Erythroblast (primary cell): ENCODE data around the gene PRKAR2B.
"Not testable (repeated sequence)": the region's sequence is repeated elsewhere in the genome, so short reads cannot be mapped to it uniquely, and the experiment has no call there.

Experiments
- DNase-seq, 2 experiments: peaks; one replicate each; lab custom pipeline; 2025; lab: John Stamatoyannopoulos, UW
- GATA1 ChIP-seq: IDR thresholded peaks from 2 replicates; pipeline ENCODE4 v1.6.1; 2011; ENCODE audit warnings: low read depth, mild to moderate bottlenecking, control low read depth, low read length, moderate library complexity
- POLR2A ChIP-seq: IDR thresholded peaks from 2 replicates; pipeline ENCODE4 v1.6.1; 2011; ENCODE audit warnings: mild to moderate bottlenecking, low read length

The PRKAR2B gene

GRCh38 chr7:107034553-107034952 lies 10.0 kb upstream of the PRKAR2B start:
- TF ChIP-seq POLR2A (no peak), GATA1 (no peak)
- no peak for DNase-seq

DNA sequence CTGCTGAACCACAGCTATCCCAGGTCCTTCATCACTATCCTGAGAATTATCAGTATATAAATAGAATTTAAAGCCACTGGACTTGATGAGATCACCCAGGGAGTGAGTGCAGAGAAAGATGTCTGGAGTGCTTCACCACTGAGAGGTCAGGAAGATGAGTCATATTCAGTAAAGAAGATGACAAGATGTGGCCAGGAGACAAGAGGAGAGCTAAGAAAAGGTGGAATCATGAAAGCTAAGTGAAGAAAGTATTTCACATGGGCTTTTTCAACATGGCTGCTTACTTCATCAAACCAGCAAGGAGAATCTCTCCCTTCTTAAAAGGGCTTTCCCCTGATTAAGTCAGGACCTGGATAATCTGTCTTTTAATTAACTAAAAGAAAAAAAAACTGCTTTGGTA lies 9.1 kb upstream of the PRKAR2B start:
- TF ChIP-seq GATA1 (no peak), POLR2A (no peak)
- DNase-seq: peak; percentile 58 to 73

DNA sequence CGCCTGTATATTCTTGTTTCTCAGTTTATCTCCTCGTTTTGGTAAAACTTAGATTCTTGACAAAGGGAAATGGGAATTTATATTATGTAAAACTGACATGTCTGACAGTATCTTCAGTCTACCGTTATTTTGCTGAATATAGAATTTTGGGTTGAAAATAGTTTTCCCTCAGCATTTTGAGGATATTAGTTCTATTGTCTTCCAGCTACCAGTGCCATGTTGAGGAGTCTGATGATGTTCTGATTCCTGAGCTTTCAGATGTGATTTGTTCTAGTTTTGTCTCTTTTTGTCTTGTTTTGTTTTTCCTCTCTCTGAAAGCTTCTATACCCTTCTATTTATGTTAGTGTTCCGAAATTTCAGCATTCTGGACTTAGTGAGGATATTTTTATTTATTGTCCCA lies 8.0 kb upstream of the PRKAR2B start:
- peak; percentile 36 to 49 for DNase-seq
- TF ChIP-seq GATA1: no peak
- no peak for TF ChIP-seq POLR2A

DNA sequence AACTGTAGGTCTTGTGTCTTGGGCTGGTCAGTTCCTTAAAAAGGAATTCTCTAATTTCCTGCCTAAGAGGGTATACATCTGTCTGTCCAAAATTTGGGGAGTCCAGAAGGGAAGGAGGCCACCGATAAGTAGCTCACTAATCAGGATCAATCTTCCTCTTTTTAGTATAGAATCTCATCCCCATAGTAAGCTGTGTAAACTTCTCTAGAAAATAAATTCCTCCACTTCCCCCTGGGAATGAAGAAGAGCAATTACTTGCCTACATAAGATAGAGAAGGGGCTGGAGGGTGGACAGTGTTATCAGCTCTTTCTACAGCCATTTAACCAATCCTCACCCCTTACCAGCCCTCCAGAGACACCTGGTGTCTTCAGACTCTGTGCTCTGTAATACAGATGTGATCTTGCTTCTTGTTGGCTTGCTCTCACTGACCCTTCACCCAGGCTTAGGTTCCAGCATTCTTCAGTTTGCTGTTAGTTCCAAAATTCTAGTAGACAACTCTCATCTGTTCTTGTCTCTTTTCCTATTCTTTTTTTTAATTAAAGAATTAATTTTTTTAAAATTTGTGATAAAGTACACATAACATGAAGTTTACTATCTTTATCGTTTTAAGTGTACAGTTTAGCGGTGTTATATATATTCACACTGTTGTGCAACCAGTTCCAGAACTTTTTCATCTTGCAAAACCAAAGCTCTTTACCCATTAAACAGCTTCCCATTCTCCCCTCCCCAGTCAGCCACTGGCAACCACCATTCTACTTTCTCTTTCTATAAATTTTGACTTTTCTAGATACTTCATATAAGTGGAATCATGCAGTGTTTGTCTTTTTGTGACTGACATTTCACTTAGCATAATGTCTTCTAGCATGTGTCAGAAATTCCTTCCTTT lies 6.5 kb upstream of the PRKAR2B start:
- TF ChIP-seq GATA1: no peak
- no peak for TF ChIP-seq POLR2A
- peak in 1 of 2 experiments; percentile 17 for DNase-seq

DNA sequence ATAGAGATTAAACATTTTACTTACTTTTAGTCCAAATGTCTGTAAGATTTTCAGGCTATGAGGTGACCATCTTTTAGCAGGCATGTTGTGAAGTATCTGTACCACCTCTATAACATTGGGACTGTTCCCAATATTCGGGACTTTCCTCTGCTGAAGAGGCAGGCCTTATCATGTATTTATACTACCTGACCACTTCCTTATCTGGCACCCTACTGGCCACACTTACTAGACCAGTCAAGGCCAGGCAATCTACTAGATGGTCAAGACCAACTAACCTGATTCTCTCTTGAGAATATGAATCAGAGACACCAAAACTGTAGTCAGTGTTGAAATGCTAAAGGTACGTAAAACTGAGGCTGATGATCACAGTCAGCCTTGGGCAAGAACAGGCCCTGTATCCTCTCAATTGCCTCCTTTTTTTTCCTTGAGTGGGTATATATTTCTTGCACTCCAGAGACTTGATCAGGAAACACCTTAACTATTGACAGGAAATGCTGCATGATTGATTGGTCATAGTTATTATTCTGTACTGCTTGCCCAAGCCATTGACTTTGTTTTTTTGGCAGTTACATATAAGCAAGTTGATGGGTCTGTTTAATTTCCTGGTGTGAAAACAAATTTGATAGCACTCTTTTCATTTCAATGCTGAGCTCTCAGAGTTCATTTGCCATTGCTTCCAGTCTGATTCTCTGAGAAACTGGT lies 5.2 kb upstream of the PRKAR2B start:
- no peak for DNase-seq
- no peak for TF ChIP-seq POLR2A
- TF ChIP-seq GATA1: no peak

DNA sequence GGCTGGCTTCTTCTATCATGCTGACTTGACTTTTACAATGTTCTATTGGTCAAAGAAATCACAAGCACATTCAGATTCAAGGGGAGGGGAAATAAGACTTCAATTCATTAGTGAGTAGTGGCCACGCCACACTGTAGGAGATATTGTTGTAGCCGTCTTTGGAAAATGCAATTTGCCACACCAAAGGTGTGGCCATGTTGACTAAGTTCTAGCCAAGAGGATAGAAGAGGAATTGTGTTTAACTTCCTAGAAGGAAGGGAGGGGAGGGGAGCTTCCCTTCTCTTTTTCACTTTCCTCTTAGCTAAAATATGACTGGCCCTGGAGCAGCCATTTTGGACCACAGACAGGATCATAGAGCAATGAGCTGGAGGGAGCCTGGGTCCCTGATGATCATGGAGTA lies 3.4 kb upstream of the PRKAR2B start:
- no peak for TF ChIP-seq GATA1
- no peak for TF ChIP-seq POLR2A
- no peak for DNase-seq

GRCh38 chr7:107041764-107042163 lies 2.7 kb upstream of the PRKAR2B start:
- DNase-seq: peak in 1 of 2 experiments; percentile 14

DNA sequence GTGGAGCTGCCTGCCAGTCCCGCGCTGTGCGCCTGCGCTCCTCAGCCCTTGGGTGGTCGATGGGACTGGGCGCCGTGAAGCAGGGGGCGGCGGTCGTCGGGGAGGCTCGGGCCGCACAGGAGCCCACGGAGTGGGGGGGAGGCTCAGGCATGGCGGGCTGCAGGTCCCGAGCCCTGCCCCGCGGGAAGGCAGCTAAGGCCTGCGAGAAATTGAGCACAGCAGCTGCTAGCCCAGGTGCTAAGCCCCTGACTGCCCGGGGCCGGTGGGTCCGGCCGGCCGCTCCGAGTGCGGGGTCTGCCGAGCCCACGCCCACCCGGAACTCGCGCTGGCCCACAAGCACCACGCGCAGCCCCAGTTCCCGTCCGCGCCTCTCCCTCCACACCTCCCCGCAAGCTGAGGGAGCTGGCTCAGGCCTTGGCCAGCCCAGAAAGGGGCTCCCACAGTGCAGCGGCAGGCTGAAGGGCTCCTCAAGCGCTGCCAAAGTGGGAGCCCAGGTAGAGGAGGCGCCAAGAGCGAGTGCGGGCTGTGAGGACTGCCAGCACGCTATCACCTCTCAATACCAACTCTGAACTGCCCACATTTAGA lies 2.1 kb upstream of the PRKAR2B start:
- DNase-seq: not testable (repeated sequence)

DNA sequence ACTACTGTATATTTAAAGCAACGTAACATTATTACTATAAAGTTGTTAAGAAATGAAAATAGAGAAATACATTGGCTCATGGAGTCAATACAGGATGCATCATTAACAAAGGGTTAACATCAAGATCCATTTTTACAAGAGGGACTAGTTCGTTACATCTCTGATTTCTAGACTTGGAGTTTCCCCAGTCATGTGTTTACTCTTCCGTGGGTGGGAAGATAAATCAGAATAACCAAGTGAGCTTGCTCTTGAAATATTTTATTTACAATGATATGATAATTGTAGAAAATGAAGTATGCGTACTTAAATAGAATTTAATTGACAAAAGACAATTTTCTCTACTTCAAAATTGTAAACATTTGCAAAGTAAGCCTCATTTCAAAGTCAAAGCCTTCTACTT lies 1.0 kb upstream of the PRKAR2B start:
- TF ChIP-seq POLR2A (no peak), GATA1 (no peak)

DNA sequence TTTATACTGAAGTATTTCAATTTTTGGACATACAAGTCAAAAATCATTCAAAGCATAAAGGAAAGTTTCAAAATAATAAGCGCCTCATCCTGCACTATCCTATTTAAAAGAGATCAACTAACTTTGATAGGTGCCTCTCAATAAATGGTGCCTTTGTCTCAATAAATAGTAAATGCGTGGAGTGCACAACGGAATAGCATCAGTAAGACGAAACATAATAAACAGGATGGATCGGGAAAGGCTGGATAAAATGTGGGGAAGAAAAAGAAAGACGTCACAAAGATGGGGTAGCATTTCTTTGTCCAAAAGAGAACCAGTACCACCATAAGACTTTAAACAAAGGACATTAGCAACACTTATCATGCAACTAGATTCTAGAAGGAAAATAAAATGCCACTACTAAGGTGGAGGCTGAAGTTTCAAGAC lies 571 bp upstream of the PRKAR2B start:
- TF ChIP-seq POLR2A (no peak), GATA1 (no peak)
- DNase-seq: no peak

More for the DNA sequence above, 1.0 kb upstream of the PRKAR2B start:
- no peak for DNase-seq

DNA sequence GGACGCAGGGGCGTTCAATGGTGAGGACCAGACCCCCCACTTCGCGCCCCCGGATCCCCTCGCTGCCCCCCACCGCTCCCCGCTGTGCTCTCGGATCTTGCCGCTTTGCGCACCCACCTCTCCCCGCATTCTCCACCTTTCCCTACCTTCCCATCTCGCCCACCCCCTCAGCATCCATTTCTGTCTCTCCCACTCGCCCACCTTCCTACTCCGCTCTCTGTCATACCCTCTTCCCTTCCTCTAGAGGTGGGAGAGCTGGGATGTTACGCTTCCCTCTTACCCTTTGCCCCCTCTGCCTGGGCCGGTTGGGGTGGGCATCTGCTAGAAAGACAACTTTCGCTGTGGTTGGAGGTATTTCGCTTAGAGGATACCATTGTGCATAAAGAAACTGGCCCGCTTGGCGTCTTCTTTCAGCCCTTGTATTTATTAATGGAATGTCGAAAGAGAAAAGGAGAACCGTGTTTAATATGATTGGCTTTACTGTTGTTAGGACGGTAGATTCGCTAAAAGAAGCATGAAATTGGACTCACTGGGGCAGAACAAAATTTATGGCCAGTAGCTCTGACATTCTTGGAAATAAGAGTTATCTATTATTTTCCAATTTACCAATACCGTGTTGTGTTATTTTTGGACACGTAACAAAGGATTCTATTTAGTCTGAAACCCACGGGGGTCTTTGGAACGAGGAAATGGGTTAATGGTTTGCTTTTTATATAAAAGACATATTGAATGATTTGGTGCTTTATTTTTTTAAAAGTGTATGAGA lies 873 bp downstream of the PRKAR2B start:
- TF ChIP-seq POLR2A: no peak
- TF ChIP-seq GATA1: no peak
- DNase-seq: peak; percentile 34 to 60

GRCh38 chr7:107045980-107046379 lies 1.5 kb downstream of the PRKAR2B start:
- TF ChIP-seq POLR2A: peak; percentile 19
- TF ChIP-seq GATA1: no peak
- DNase-seq: peak; percentile 60 to 69

GRCh38 chr7:107046491-107047259 lies 2.2 kb downstream of the PRKAR2B start:
- no peak for TF ChIP-seq POLR2A
- no peak for TF ChIP-seq GATA1
- no peak for DNase-seq
